GM10248 (cell line): ENCODE data around the gene ANKMY2.
"Not testable (repeated sequence)": the region's sequence is repeated elsewhere in the genome, so short reads cannot be mapped to it uniquely, and the experiment has no call there.

Source experiments
- CTCF ChIA-PET: fragments of 300-600 bp; sonication (Branson Sonifier 250); formaldehyde crosslinking; extraction: SDS; loops from one replicate; lab custom pipeline; 2021; ENCODE audit warnings: antibody characterized with exemption; lab: Yijun Ruan, JAX
- POLR2A ChIA-PET: fragments of 350-650 bp; sonication (Branson Sonifier 250); formaldehyde crosslinking; extraction: SDS; loops from one replicate; lab custom pipeline; 2020; ENCODE audit warnings: antibody characterized with exemption; lab: Yijun Ruan, JAX
- DNase-seq: peaks from one replicate; pipeline ENCODE4 v3.0.0; 2012; ENCODE audit errors: extremely low spot score
- CTCF ChIP-seq: IDR thresholded peaks from 2 replicates; pipeline ENCODE4 v1.5.1; 2012; ENCODE audit warnings: mild to moderate bottlenecking, low read depth; ENCODE audit errors: extremely low read depth, missing control alignments, control extremely low read depth

Gene ANKMY2

GRCh38 chr7:16603633-16604032 lies 41.9 kb downstream of the ANKMY2 start:
- TF ChIP-seq CTCF = no peak
- ChIA-PET POLR2A (no interaction called here), CTCF (interaction anchor here (1.4 kb wide), 1 partner anchor 9 kb away, joined by 4 read pairs; no protein-coding TSS in a partner anchor)
- no peak for DNase-seq

- ChIA-PET CTCF (interaction anchor here (1.0 kb wide), 1 partner anchor 12 kb away, joined by 4 read pairs; no protein-coding TSS in a partner anchor), POLR2A (no interaction called here)
- no peak for TF ChIP-seq CTCF
- no peak for DNase-seq
Measured at GRCh38 chr7:16599860-16600259, 45.7 kb downstream of the ANKMY2 start.

- TF ChIP-seq CTCF = no peak
- POLR2A ChIA-PET = no interaction called here
- DNase-seq = no peak
- CTCF ChIA-PET = interaction anchor here (0.7 to 1.4 kb wide), 4 partner anchors 9 to 95 kb away, joined by 3 to 6 read pairs (median 3); no protein-coding TSS in a partner anchor
Measured at GRCh38 chr7:16598015-16598414, 47.5 kb downstream of the ANKMY2 start.

- POLR2A ChIA-PET, DNase-seq: not testable (repeated sequence)
- CTCF ChIA-PET = interaction anchor here (1.1 to 1.5 kb wide), 2 partner anchors 8 to 30 kb away, joined by 4 to 5 read pairs; no protein-coding TSS in a partner anchor
Measured at GRCh38 chr7:16595596-16595995, 50.0 kb downstream of the ANKMY2 start.

GRCh38 chr7:16594676-16595075 lies 50.9 kb downstream of the ANKMY2 start:
- DNase-seq = no peak
- ChIA-PET POLR2A (no interaction called here), CTCF (interaction anchor here (0.6 to 1.5 kb wide), 4 partner anchors 9 to 369 kb away, joined by 3 to 5 read pairs (median 4); no protein-coding TSS in a partner anchor)
- TF ChIP-seq CTCF = no peak

- POLR2A ChIA-PET = no interaction called here
- CTCF ChIA-PET = interaction anchor here (0.6 to 1.5 kb wide), 3 partner anchors 9 to 369 kb away, joined by 3 to 4 read pairs (median 4); no protein-coding TSS in a partner anchor
- TF ChIP-seq CTCF = no peak
- no peak for DNase-seq
Measured at GRCh38 chr7:16594061-16594460, 51.5 kb downstream of the ANKMY2 start.

GRCh38 chr7:16592395-16592794 lies 53.2 kb downstream of the ANKMY2 start:
- DNase-seq = no peak
- TF ChIP-seq CTCF = no peak
- POLR2A ChIA-PET = no interaction called here
- CTCF ChIA-PET = no interaction called here
